ENCODE measurements around the gene ORC3. TPM values are rescaled to one million over a fixed set of nuclear protein-coding genes. Genes with fewer than 3 reads are reported as not detected.

The ORC3 gene
- total and polyA plus RNA-seq, 2 of the 4 experiments (the other 2 are of a cell fraction) = 22.3 to 30.6 TPM

GRCh38 chr6:87698547-87699006, 108.6 kb downstream of the ORC3 start:
- BruUV-seq (replicated peaks) = no TSS peak
- intact Hi-C loops (cut with micrococcal nuclease) = loop anchor here (1.0 to 10.0 kb wide), 5 partner anchors 98 to 541 kb away; partner anchors contain the start of genes ORC3 and ZNF292
- ATAC-seq (ENCODE audit: low read depth) = no peak

More at GRCh38 chr6:87698547-87699006, 108.6 kb downstream of the ORC3 start:
- H3K27ac ChIP-seq (ENCODE audit: insufficient read depth, low read length) = peak overlapping the region; percentile 20; the same call in 1 of the 2 replicates
- H3K18ac ChIP-seq (ENCODE audit: low read depth, low read length) = no peak overlapping the region
- in situ Hi-C loops (cut with MboI; ENCODE audit: low sequenced_read_pairs) = no loop called here
- H3K23ac ChIP-seq (ENCODE audit: low read depth, low read length) = peak overlapping the region; percentile 89; the same call in 1 of the 2 replicates
- no peak overlapping the region for H2AFZ ChIP-seq (replicated peaks; ENCODE audit: low read length, poor library complexity)
- no peak overlapping the region for H2AK9ac ChIP-seq (replicated peaks; ENCODE audit: low read depth, low read length, poor library complexity)
- ChIA-PET CTCF (interaction anchor here (1.2 kb wide), 1 partner anchor 22 kb away, joined by 5 read pairs; no protein-coding TSS in a partner anchor), POLR2A (ENCODE audit: unreplicated experiment) (interaction anchor here (0.6 kb wide), 1 partner anchor 1175 kb away, joined by 4 read pairs; no protein-coding TSS in a partner anchor)
- no peak overlapping the region for H4K5ac ChIP-seq (ENCODE audit: low read depth, low read length)
- H2BK120ac ChIP-seq (ENCODE audit: low read depth, low read length) = no peak overlapping the region
- dilution Hi-C loops (cut with HindIII; ENCODE audit: low sequenced_read_pairs, unreplicated experiment) = no loop called here
- H2BK5ac ChIP-seq (ENCODE audit: low read depth, low read length, poor library complexity, severe bottlenecking) = peak overlapping the region; percentile 72
- no peak overlapping the region for H4K91ac ChIP-seq (ENCODE audit: insufficient read depth, low read depth, low read length)
- H4K20me1 ChIP-seq (ENCODE audit: insufficient read depth, low read length) = peaks cover 70% of the 10 kb centered on the region
- peak overlapping the region; percentile 96 for H3K4me2 ChIP-seq (ENCODE audit: low read depth, low read length)
- no peaks in the 10 kb centered on the region for H3K36me3 ChIP-seq (ENCODE audit: control insufficient read depth, insufficient read depth, low read length)
- H4K8ac ChIP-seq (ENCODE audit: low read depth in 2 of 2, low read length in 2 of 2) = no peak overlapping the region
- no CpG with 5 or more reads among the region's 2 CpGs for WGBS, 2 experiments (ENCODE audit: extremely low coverage in 2 of 2, insufficient read length in 1 of 2)
- peaks cover 6% of the 10 kb centered on the region for H3K4me1 ChIP-seq (ENCODE audit: control insufficient read depth, insufficient read depth, low read length)
- peaks cover 0 to 13% of the 10 kb centered on the region in 2 experiments; a peak in 2 of 4 replicates for H3K79me1 ChIP-seq (ENCODE audit: low read depth in 1 of 2, low read length in 2 of 2)
- H3K56ac ChIP-seq (ENCODE audit: extremely low read depth, insufficient read depth, low read length) = no peak overlapping the region; the same call in 1 of the 2 replicates
- H3K9me1 ChIP-seq (ENCODE audit: insufficient read depth, low read length) = 0 out of 2 replicates have a peak, but pooled peaks cover 3% of the 10 kb centered on the region
- 0 out of 2 replicates have a peak overlapping the region, but pooled peaks have one; percentile 16 for H3K14ac ChIP-seq (replicated peaks; ENCODE audit: low read depth, low read length)
- no peaks in the 10 kb centered on the region for H3K9me3 ChIP-seq (ENCODE audit: control insufficient read depth, insufficient read depth, low read length)
- peak overlapping the region; percentile 59 for H3K4me3 ChIP-seq (ENCODE audit: insufficient read depth, low read depth, low read length)
- no peak for TF ChIP-seq MXI1 (IDR thresholded peaks at IDR 0.05; ENCODE audit: borderline replicate concordance, low read depth, low read length)
- no peak for TF ChIP-seq RFX5 (IDR thresholded peaks at IDR 0.05; ENCODE audit: low read depth, low read length)
- TF ChIP-seq ELK1 (IDR thresholded peaks at IDR 0.05; ENCODE audit: borderline replicate concordance, low read depth, low read length) = no peak
- TF ChIP-seq MAZ (IDR thresholded peaks at IDR 0.05; ENCODE audit: borderline replicate concordance, low read depth, low read length) = no peak
- DNase-seq = peak; percentile 40
- no peak overlapping the region for H3K4ac ChIP-seq (ENCODE audit: low read depth, low read length)
- H3K9ac ChIP-seq (ENCODE audit: low read depth, low read length) = peak overlapping the region; percentile 55; the same call in 1 of the 2 replicates
- no peak overlapping the region for H2BK20ac ChIP-seq (ENCODE audit: low read depth, low read length)
- H2BK15ac ChIP-seq (ENCODE audit: low read depth, low read length) = no peak overlapping the region
- no peaks in the 10 kb centered on the region for H3K27me3 ChIP-seq (ENCODE audit: control insufficient read depth, insufficient read depth, low read length)
- no peak overlapping the region; the same call in 1 of the 2 replicates for H2AK5ac ChIP-seq (ENCODE audit: low read depth, low read length)

Measured in IMR-90 (cell line).